Measurements from ENCODE around the gene PPP1R26. TPM values are rescaled to one million over a fixed set of nuclear protein-coding genes. Genes with fewer than 3 reads are reported as not detected.
A peak's percentile ranks its signal among the peaks of the same experiment; 100 is the strongest.

PPP1R26 gene
- polyA plus RNA-seq, 2 of the 4 experiments (the other 2 are of a cell fraction): 8.5 to 12.7 TPM

- 96% methylated on average over 40 of the region's 41 CpGs for WGBS (ENCODE audit: missing lambda C conversion rate)
- H3K4me3 ChIP-seq: no peak overlapping the region
- DNase-seq (ENCODE audit: low read depth in 1 of 2, low spot score in 1 of 2) (no peak), FAIRE-seq (no peak), ATAC-seq (no peak)
- no peak overlapping the region for H3K4me2 ChIP-seq
- CTCF ChIA-PET: interaction anchor here (0.7 to 3.9 kb wide), 22 partner anchors 9 to 251 kb away, joined by 3 to 38 read pairs (median 8); partner anchors contain the start of gene PPP1R26
- POLR2A ChIA-PET: no interaction called here
- H3K27ac ChIP-seq: no peak overlapping the region
- H3K9me3 ChIP-seq: no peaks in the 10 kb centered on the region
- peaks cover 17% of the 10 kb centered on the region for H3K4me1 ChIP-seq
- TF ChIP-seq, protein P1, sequence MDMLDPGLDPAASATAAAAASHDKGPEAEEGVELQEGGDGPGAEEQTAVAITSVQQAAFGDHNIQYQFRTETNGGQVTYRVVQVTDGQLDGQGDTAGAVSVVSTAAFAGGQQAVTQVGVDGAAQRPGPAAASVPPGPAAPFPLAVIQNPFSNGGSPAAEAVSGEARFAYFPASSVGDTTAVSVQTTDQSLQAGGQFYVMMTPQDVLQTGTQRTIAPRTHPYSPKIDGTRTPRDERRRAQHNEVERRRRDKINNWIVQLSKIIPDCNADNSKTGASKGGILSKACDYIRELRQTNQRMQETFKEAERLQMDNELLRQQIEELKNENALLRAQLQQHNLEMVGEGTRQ (IDR thresholded peaks at IDR 0.05): no peak
- no peak for TF ChIP-seq TP53 (CRISPR knock-in tag; IDR thresholded peaks at IDR 0.05)
- TF ChIP-seq POLR2A (IDR thresholded peaks at IDR 0.05; ENCODE audit: low read length): no peak
- TF ChIP-seq TFCP2L1 (CRISPR knock-in tag; IDR thresholded peaks at IDR 0.05): no peak
- no peak for TF ChIP-seq SREBF2 (IDR thresholded peaks at IDR 0.05)
- no peak for TF ChIP-seq ATOH8 (CRISPR knock-in tag; IDR thresholded peaks at IDR 0.05; ENCODE audit: low read depth)
Observed at GRCh38 chr9:135503371-135504261, 24.0 kb downstream of the PPP1R26 start.

DNA sequence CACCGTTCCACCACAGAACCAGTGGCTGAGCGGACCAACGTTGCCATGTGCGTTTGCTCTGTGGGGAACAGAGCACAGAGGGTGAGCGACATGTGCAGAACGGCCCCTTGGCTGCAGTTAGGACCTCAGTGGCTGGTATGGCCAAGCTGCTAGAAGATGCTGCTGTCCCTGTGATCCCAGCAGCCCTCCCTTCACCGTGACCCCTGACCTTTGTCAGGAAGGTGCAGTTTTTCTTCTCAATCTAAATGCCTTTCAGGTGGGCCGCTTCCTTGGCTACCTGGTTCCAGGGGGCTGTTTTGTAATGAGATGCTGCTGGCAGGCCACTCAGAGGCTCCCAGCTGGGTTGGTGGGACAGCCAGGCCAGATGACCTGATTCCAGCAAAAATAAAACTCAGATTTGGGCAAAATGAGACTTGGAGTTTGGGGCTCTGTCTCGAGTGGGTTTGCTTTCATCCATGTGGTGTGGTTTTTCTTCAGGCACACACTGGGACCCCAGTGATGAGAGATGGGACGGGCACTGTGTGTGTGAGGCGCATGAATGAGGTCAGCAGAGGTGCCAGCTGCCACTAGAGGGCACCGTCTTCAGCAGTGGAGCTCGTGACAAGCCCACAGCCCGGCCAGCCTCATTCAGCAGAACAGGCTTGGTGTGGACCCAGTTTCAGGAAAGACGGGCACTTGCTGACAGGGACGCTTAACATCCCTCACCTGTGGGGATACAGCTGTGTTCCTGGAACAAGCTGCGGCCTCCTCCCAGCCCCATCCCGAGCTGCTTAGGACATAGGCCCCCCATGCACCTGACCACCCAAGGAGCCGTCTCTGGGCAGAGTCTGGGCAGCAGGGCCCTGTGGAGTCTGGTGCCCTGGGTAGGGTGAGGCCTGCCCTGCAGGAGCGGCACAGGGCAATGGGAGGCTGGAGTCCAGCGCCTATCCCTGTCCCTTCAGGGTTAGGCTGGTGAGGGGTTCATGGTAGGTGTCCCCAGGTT is 25.0 kb downstream of the PPP1R26 start:
- CTCF ChIA-PET: interaction anchor here (0.6 to 3.9 kb wide), 29 partner anchors 8 to 819 kb away, joined by 3 to 38 read pairs (median 7); partner anchors contain the start of gene PPP1R26
- 58% methylated on average over 18 of the region's 21 CpGs for WGBS (ENCODE audit: missing lambda C conversion rate)
- no peak for TF ChIP-seq HMGXB4 (CRISPR knock-in tag; IDR thresholded peaks at IDR 0.05; ENCODE audit: borderline replicate concordance)
- TF ChIP-seq REST (IDR thresholded peaks at IDR 0.05): no peak
- TF ChIP-seq JUNB (IDR thresholded peaks at IDR 0.05): no peak
- TF ChIP-seq, protein P1 (IDR thresholded peaks at IDR 0.05): 0 out of 2 replicates have a peak, but pooled peaks have one; percentile 7
- no peak for TF ChIP-seq PHF8 (IDR thresholded peaks at IDR 0.05; ENCODE audit: borderline replicate concordance, low read depth)
- no peak for TF ChIP-seq POLR2A (IDR thresholded peaks at IDR 0.05; ENCODE audit: low read length)
- TF ChIP-seq, protein P2, sequence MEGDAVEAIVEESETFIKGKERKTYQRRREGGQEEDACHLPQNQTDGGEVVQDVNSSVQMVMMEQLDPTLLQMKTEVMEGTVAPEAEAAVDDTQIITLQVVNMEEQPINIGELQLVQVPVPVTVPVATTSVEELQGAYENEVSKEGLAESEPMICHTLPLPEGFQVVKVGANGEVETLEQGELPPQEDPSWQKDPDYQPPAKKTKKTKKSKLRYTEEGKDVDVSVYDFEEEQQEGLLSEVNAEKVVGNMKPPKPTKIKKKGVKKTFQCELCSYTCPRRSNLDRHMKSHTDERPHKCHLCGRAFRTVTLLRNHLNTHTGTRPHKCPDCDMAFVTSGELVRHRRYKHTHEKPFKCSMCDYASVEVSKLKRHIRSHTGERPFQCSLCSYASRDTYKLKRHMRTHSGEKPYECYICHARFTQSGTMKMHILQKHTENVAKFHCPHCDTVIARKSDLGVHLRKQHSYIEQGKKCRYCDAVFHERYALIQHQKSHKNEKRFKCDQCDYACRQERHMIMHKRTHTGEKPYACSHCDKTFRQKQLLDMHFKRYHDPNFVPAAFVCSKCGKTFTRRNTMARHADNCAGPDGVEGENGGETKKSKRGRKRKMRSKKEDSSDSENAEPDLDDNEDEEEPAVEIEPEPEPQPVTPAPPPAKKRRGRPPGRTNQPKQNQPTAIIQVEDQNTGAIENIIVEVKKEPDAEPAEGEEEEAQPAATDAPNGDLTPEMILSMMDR (IDR thresholded peaks at IDR 0.05): peak; percentile 65
- TF ChIP-seq FOSL2 (IDR thresholded peaks at IDR 0.05): no peak
- no peak for TF ChIP-seq FOSL2 (CRISPR knock-in tag; IDR thresholded peaks at IDR 0.05)
- no peak for TF ChIP-seq FOXS1 (CRISPR knock-in tag; IDR thresholded peaks at IDR 0.05)
- TF ChIP-seq MYC (IDR thresholded peaks at IDR 0.05; ENCODE audit: borderline replicate concordance, low read length): peak; percentile 37; the same call in 1 of the 2 replicates
- TF ChIP-seq NPAS2 (CRISPR knock-in tag; IDR thresholded peaks at IDR 0.05; ENCODE audit: borderline replicate concordance): no peak
- TF ChIP-seq, protein P3, sequence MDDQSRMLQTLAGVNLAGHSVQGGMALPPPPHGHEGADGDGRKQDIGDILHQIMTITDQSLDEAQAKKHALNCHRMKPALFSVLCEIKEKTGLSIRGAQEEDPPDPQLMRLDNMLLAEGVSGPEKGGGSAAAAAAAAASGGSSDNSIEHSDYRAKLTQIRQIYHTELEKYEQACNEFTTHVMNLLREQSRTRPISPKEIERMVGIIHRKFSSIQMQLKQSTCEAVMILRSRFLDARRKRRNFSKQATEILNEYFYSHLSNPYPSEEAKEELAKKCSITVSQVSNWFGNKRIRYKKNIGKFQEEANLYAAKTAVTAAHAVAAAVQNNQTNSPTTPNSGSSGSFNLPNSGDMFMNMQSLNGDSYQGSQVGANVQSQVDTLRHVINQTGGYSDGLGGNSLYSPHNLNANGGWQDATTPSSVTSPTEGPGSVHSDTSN (IDR thresholded peaks at IDR 0.05): no peak
- no peak for TF ChIP-seq RNF2 (IDR thresholded peaks at IDR 0.05; ENCODE audit: borderline replicate concordance, low read depth)
- TF ChIP-seq, protein P4, sequence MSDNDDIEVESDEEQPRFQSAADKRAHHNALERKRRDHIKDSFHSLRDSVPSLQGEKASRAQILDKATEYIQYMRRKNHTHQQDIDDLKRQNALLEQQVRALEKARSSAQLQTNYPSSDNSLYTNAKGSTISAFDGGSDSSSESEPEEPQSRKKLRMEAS (IDR thresholded peaks at IDR 0.05): 0 out of 2 replicates have a peak, but pooled peaks have one; percentile 48
- TF ChIP-seq ESRRA (IDR thresholded peaks at IDR 0.05; ENCODE audit: borderline replicate concordance, low read length): no peak

More for the DNA sequence above, 25.0 kb downstream of the PPP1R26 start:
- Histone ChIP-seq H3K27ac (no peak overlapping the region), H3K4me3 (no peak overlapping the region), H3K4me2 (no peak overlapping the region), H3K4me1 (peaks cover 12% of the 10 kb centered on the region), H3K9me3 (no peaks in the 10 kb centered on the region)
- POLR2A ChIA-PET: no interaction called here
- no peak for FAIRE-seq
- DNase-seq (ENCODE audit: low read depth in 1 of 2, low spot score in 1 of 2): peak; percentile 72 to 85
- ATAC-seq: peak; percentile 57 to 61; a peak in 5 of 6 replicates

All from A549 (cell line).